Measurements from ENCODE around the gene CNST.
"Not testable (repeated sequence)": the region's sequence is repeated elsewhere in the genome, so short reads cannot be mapped to it uniquely, and the experiment has no call there.

CNST gene

GRCh38 chr1:246554201-246554600 lies 12.1 kb upstream of the CNST start:
- DNase-seq (ENCODE audit: low read depth in 2 of 2): no peak

GRCh38 chr1:246558041-246558440 lies 8.2 kb upstream of the CNST start:
- no peak for DNase-seq (ENCODE audit: low read depth in 2 of 2)

- DNase-seq (ENCODE audit: low read depth in 2 of 2): no peak
These were observed 6.9 kb upstream of the CNST start for GRCh38 chr1:246559310-246559709.

- not testable (repeated sequence) for DNase-seq (ENCODE audit: low read depth in 2 of 2)
These were observed 5.4 kb upstream of the CNST start for GRCh38 chr1:246560833-246561232.

- DNase-seq (ENCODE audit: low read depth in 2 of 2): no peak
These were observed 1.2 kb upstream of the CNST start for GRCh38 chr1:246564839-246565750.

- DNase-seq (ENCODE audit: low read depth in 2 of 2): no peak
These were observed 517 bp upstream of the CNST start for GRCh38 chr1:246565751-246566127.

- DNase-seq (ENCODE audit: low read depth in 2 of 2): no peak
These were observed 773 bp downstream of the CNST start for GRCh38 chr1:246566813-246567645.

GRCh38 chr1:246567646-246568235 lies 1.5 kb downstream of the CNST start:
- DNase-seq (ENCODE audit: low read depth in 2 of 2): no peak

- DNase-seq (ENCODE audit: low read depth in 2 of 2): no peak
These were observed 3.3 kb downstream of the CNST start for GRCh38 chr1:246569248-246570238.

GRCh38 chr1:246571309-246571708 lies 5.1 kb downstream of the CNST start:
- DNase-seq (ENCODE audit: low read depth in 2 of 2): not testable (repeated sequence)

GRCh38 chr1:246571953-246572352 lies 5.7 kb downstream of the CNST start:
- DNase-seq (ENCODE audit: low read depth in 2 of 2): no peak

GRCh38 chr1:246572785-246573184 lies 6.5 kb downstream of the CNST start:
- DNase-seq (ENCODE audit: low read depth in 2 of 2): no peak

GRCh38 chr1:246573491-246573890 lies 7.2 kb downstream of the CNST start:
- DNase-seq (ENCODE audit: low read depth in 2 of 2): no peak

GRCh38 chr1:246576709-246577032 lies 10.4 kb downstream of the CNST start:
- DNase-seq (ENCODE audit: low read depth in 2 of 2): no peak

- DNase-seq (ENCODE audit: low read depth in 2 of 2): no peak
These were observed 10.9 kb downstream of the CNST start for GRCh38 chr1:246577082-246577719.

- DNase-seq (ENCODE audit: low read depth in 2 of 2): no peak
These were observed 11.5 kb downstream of the CNST start for GRCh38 chr1:246577720-246578106.

GRCh38 chr1:246579818-246580217 lies 13.6 kb downstream of the CNST start:
- no peak for DNase-seq (ENCODE audit: low read depth in 2 of 2)

- DNase-seq (ENCODE audit: low read depth in 2 of 2): no peak
These were observed 14.5 kb downstream of the CNST start for GRCh38 chr1:246580497-246581370.

- no peak for DNase-seq (ENCODE audit: low read depth in 2 of 2)
These were observed 16.2 kb downstream of the CNST start for GRCh38 chr1:246582301-246583055.
